GM23338 (cell line): ENCODE results near the gene SRRM2. TPM values are rescaled to one million over a fixed set of nuclear protein-coding genes. Genes with fewer than 3 reads are reported as not detected.

Experiments used
- ATAC-seq: fragments of 200-7000 bp; cut with Tn5 transposase; 3 replicates; pipeline ENCODE4 v1.9.1; 2020
- DNase-seq: peaks from one replicate; pipeline ENCODE4 v3.0.0-alpha.2; 2015; ENCODE audit warnings: low spot score
- H2AFZ ChIP-seq: fragments of 200-600 bp; sonication (generic); 2 replicates; pipeline ENCODE4 v1.8.0; 2016; ENCODE audit warnings: antibody characterized with exemption, mild to moderate bottlenecking, moderate library complexity
- H3F3A ChIP-seq: fragments of 200-600 bp; sonication (generic); replicated peaks from 2 replicates; pipeline ENCODE4 v1.8.0; 2017; ENCODE audit warnings: antibody characterized with exemption, mixed run types, low read depth
- H3K27ac ChIP-seq: fragments of 200-600 bp; sonication (generic); 2 replicates; pipeline ENCODE4 v1.6.1; 2016; ENCODE audit warnings: low read depth
- H3K27me3 ChIP-seq: fragments of 200-600 bp; sonication (generic); 2 replicates; pipeline ENCODE4 v1.8.0; 2016; ENCODE audit warnings: mild to moderate bottlenecking, mixed run types, moderate library complexity; ENCODE audit not compliant: insufficient read depth
- H3K36me3 ChIP-seq: fragments of 200-600 bp; sonication (generic); 2 replicates; pipeline ENCODE4 v1.8.0; 2016; ENCODE audit warnings: mild to moderate bottlenecking; ENCODE audit not compliant: insufficient read depth
- H3K4me1 ChIP-seq: fragments of 200-600 bp; sonication (generic); 2 replicates; pipeline ENCODE4 v1.8.0; 2016; ENCODE audit warnings: mild to moderate bottlenecking, moderate library complexity; ENCODE audit not compliant: insufficient read depth
- H3K4me2 ChIP-seq: fragments of 200-600 bp; sonication (generic); 2 replicates; pipeline ENCODE4 v1.7.1; 2017; ENCODE audit warnings: mixed run types
- H3K4me3 ChIP-seq: fragments of 200-600 bp; sonication (generic); 2 replicates; pipeline ENCODE4 v1.6.1; 2016; ENCODE audit warnings: mixed run types
- H3K79me2 ChIP-seq: fragments of 200-600 bp; sonication (generic); replicated peaks from 2 replicates; pipeline ENCODE4 v1.8.0; 2017; ENCODE audit warnings: mild to moderate bottlenecking; ENCODE audit not compliant: insufficient read depth
- H3K9me2 ChIP-seq: fragments of 200-600 bp; sonication (generic); 2 replicates; pipeline ENCODE4 v1.8.0; 2017; ENCODE audit not compliant: insufficient read depth
- H4K20me1 ChIP-seq: fragments of 200-600 bp; sonication (generic); replicated peaks from 2 replicates; pipeline ENCODE4 v1.8.0; 2017; ENCODE audit warnings: mild to moderate bottlenecking; ENCODE audit not compliant: insufficient read depth
- H3K27ac Mint-ChIP-seq: 2 replicates; pipeline ENCODE4 v1.8.0; 2020; ENCODE audit warnings: inconsistent platforms, mild to moderate bottlenecking, moderate library complexity, mixed read lengths
- H3K27me3 Mint-ChIP-seq: 3 replicates; pipeline ENCODE4 v1.8.0; 2022; ENCODE audit warnings: low read depth, mild to moderate bottlenecking, moderate library complexity, mixed read lengths, inconsistent platforms; ENCODE audit not compliant: insufficient read depth, poor library complexity
- H3K36me3 Mint-ChIP-seq: 3 replicates; pipeline ENCODE4 v1.8.0; 2021; ENCODE audit warnings: low read depth, mild to moderate bottlenecking, inconsistent platforms, moderate library complexity, mixed read lengths
- H3K4me1 Mint-ChIP-seq: 3 replicates; pipeline ENCODE4 v1.8.0; 2020; ENCODE audit warnings: mild to moderate bottlenecking, inconsistent platforms, mixed read lengths
- H3K4me3 Mint-ChIP-seq: 3 replicates; pipeline ENCODE4 v1.8.0; 2021; ENCODE audit warnings: moderate library complexity, mild to moderate bottlenecking, inconsistent platforms, mixed read lengths
- H3K9me3 Mint-ChIP-seq: 3 replicates; pipeline ENCODE4 v1.8.0; 2020; ENCODE audit warnings: moderate library complexity, mild to moderate bottlenecking, inconsistent platforms, mixed read lengths
- CREB1 ChIP-seq: fragments of 250-450 bp; sonication (Bioruptor Pico); IDR thresholded peaks from 2 replicates; pipeline ENCODE4 v1.5.0; 2020; ENCODE audit warnings: low read depth, mild to moderate bottlenecking, moderate library complexity
- EZH2 ChIP-seq: fragments of 200-600 bp; sonication (generic); IDR thresholded peaks from one replicate; pipeline ENCODE4 v1.8.0; 2017; ENCODE audit warnings: antibody characterized with exemption, mild to moderate bottlenecking, low read depth; ENCODE audit not compliant: unreplicated experiment
- EZH2phosphoT487 ChIP-seq: fragments of 200-600 bp; sonication (generic); IDR thresholded peaks from one replicate; pipeline ENCODE4 v1.8.1; 2018; ENCODE audit warnings: antibody characterized with exemption; ENCODE audit not compliant: unreplicated experiment
- NANOG ChIP-seq: IDR thresholded peaks from 2 replicates; pipeline ENCODE4 v1.6.1; 2016; ENCODE audit warnings: antibody characterized with exemption, borderline replicate concordance
- POLR2AphosphoS5 ChIP-seq: IDR thresholded peaks from 2 replicates; pipeline ENCODE4 v1.6.1; 2016; ENCODE audit warnings: antibody characterized with exemption, low read depth
- STAT1 ChIP-seq: IDR thresholded peaks from one replicate; pipeline ENCODE4 v1.6.1; 2016; ENCODE audit warnings: antibody characterized with exemption; ENCODE audit not compliant: unreplicated experiment
- ZNF114 ChIP-seq: fragments of 250-450 bp; sonication (Bioruptor Pico); IDR thresholded peaks from 2 replicates; pipeline ENCODE4 v1.5.0; 2020; ENCODE audit warnings: mild to moderate bottlenecking, moderate library complexity
- ZNF331 ChIP-seq: fragments of 250-450 bp; sonication (Bioruptor Pico); IDR thresholded peaks from 2 replicates; pipeline ENCODE4 v1.5.0; 2020; ENCODE audit warnings: low read depth, mild to moderate bottlenecking, moderate library complexity
- polyA plus RNA-seq: library from polyadenylated mRNA; unstranded; fragments of >200 nt; fragmentation: Nextera tagmentation; extraction: Ambion mirVana; gene quantifications from 2 replicates; pipeline ENCODE4 v1.2.1, GENCODE V29; 2016
- total RNA-seq: library from RNA; depleted of rRNA; stranded (reverse); fragments of >200 nt; shearing (Covaris generic); gene quantifications from 2 replicates; pipeline ENCODE4 v1.2.3, GENCODE V29; 2014
- TF ChIP-seq, protein P1 (sequence below): IDR thresholded peaks from 2 replicates; pipeline ENCODE4 v1.6.1; 2016; ENCODE audit warnings: antibody characterized with exemption
- TF ChIP-seq, protein P2 (sequence below), 2 experiments: fragments of 200-600 bp in 1 of 2; sonication (generic) in 1 of 2; conservative IDR thresholded peaks; 2 replicates each; pipeline versions ENCODE4 v1.5.1 to v1.6.1; 2016 to 2017; ENCODE audit warnings: antibody characterized with exemption in 2 of 2, low read depth in 2 of 2, mild to moderate bottlenecking in 2 of 2, moderate library complexity in 1 of 2
- TF ChIP-seq, protein P3 (sequence below): fragments of 250-450 bp; sonication (Bioruptor Pico); IDR thresholded peaks from 2 replicates; pipeline ENCODE4 v1.5.0; 2020; ENCODE audit warnings: mild to moderate bottlenecking, moderate library complexity

Gene SRRM2
- total and polyA plus RNA-seq, 2 experiments from 2014 or later = 308 to 893 TPM

DNA sequence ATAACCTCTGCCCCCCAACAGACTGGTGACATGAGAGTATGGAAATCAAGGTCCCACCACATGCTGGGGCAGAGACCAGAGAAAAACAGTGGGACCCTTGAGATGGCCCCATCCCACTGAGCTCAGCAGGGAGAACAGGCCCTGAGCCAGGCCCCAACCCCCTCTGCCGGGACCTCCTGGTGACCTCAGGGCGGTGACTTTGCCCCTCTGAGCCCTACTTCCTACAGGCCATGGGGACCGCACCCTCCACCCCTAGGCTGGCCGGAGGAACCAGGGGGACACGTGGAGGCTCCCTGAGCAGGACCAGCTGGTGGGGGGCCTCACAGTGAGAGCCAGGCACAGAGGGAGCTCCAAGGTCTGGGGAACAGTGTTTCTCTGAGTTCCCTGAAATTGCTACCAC lies 13.8 kb upstream of the SRRM2 start:
- no peaks in the 10 kb centered on the region for H3K9me3 Mint-ChIP-seq
- Histone ChIP-seq H2AFZ (no peak overlapping the region), H3K4me1 (no peaks in the 10 kb centered on the region), H3F3A (no peaks in the 10 kb centered on the region), H3K27me3 (no peaks in the 10 kb centered on the region), H3K79me2 (no peaks in the 10 kb centered on the region), H4K20me1 (no peaks in the 10 kb centered on the region), H3K36me3 (no peaks in the 10 kb centered on the region), H3K9me2 (no peaks in the 10 kb centered on the region), H3K4me3 (no peak overlapping the region), H3K4me2 (no peak overlapping the region), H3K27ac (no peak overlapping the region)
- no peak overlapping the region for H3K27ac Mint-ChIP-seq
- TF ChIP-seq, protein P1, sequence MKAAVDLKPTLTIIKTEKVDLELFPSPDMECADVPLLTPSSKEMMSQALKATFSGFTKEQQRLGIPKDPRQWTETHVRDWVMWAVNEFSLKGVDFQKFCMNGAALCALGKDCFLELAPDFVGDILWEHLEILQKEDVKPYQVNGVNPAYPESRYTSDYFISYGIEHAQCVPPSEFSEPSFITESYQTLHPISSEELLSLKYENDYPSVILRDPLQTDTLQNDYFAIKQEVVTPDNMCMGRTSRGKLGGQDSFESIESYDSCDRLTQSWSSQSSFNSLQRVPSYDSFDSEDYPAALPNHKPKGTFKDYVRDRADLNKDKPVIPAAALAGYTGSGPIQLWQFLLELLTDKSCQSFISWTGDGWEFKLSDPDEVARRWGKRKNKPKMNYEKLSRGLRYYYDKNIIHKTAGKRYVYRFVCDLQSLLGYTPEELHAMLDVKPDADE = no peak
- TF ChIP-seq, protein P2, sequence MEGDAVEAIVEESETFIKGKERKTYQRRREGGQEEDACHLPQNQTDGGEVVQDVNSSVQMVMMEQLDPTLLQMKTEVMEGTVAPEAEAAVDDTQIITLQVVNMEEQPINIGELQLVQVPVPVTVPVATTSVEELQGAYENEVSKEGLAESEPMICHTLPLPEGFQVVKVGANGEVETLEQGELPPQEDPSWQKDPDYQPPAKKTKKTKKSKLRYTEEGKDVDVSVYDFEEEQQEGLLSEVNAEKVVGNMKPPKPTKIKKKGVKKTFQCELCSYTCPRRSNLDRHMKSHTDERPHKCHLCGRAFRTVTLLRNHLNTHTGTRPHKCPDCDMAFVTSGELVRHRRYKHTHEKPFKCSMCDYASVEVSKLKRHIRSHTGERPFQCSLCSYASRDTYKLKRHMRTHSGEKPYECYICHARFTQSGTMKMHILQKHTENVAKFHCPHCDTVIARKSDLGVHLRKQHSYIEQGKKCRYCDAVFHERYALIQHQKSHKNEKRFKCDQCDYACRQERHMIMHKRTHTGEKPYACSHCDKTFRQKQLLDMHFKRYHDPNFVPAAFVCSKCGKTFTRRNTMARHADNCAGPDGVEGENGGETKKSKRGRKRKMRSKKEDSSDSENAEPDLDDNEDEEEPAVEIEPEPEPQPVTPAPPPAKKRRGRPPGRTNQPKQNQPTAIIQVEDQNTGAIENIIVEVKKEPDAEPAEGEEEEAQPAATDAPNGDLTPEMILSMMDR (conservative IDR thresholded peaks at IDR 0.05; ENCODE audit: low read depth in 2 of 2) = no peak
- TF ChIP-seq ZNF114 (CRISPR knock-in tag) = no peak
- ATAC-seq = no peak
- H3K4me1 Mint-ChIP-seq = peaks cover 3% of the 10 kb centered on the region; the same call in 1 of the 3 replicates
- H3K27me3 Mint-ChIP-seq = peaks cover 10% of the 10 kb centered on the region
- no peak for DNase-seq
- no peaks in the 10 kb centered on the region; the same call in 2 of the 3 replicates for H3K36me3 Mint-ChIP-seq
- H3K4me3 Mint-ChIP-seq = no peak overlapping the region

DNA sequence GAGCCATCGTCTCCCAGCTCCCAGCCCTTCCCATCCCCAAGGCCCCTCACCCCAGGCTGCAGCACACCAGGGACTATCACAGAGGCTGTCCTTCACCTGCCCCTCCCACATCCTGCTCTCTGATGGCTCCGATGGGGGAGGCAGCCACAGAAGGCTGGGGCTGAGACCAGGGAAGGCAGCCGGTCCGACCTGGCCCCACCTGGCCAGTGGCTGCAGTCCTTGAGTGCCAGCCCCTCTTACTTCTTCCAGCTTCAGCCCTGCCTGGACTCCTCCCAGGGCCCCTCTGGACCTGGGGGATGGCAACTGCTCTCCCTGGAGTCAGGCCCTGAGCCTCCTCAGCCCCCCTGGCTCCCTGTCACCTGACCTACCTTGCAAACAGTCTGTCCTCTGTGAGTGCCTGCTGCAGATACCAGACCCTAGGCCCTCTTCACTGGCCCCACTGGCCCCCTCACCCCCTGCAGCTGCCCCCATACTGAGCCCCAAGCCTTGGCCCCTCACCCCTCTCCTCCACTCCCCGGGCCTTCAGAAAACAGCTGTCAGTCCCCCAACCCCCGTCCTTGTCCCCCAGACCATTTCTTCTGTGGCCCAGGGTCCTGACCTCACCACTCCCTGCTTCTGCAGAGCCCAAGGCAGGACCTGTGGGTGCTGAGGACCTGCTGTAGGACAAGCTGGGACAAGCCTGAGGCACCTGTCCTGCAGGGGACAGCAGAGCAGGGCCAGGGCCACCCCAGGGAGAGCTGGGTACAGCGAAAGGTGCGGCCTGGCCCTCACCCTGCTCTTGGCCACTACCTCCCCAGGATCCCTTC lies 12.6 kb upstream of the SRRM2 start:
- Histone ChIP-seq H3K27ac (no peak overlapping the region), H3K4me3 (no peak overlapping the region), H3F3A (no peaks in the 10 kb centered on the region), H3K9me2 (no peaks in the 10 kb centered on the region), H3K79me2 (no peaks in the 10 kb centered on the region), H4K20me1 (no peaks in the 10 kb centered on the region), H2AFZ (no peak overlapping the region), H3K27me3 (no peaks in the 10 kb centered on the region), H3K4me1 (no peaks in the 10 kb centered on the region), H3K36me3 (no peaks in the 10 kb centered on the region), H3K4me2 (no peak overlapping the region)
- peak; percentile 15 for ATAC-seq
- Mint-ChIP-seq H3K27ac (peak overlapping the region; percentile 48; the same call in 1 of the 2 replicates), H3K9me3 (no peaks in the 10 kb centered on the region), H3K27me3 (peaks cover 9% of the 10 kb centered on the region), H3K36me3 (no peaks in the 10 kb centered on the region; the same call in 2 of the 3 replicates), H3K4me3 (no peak overlapping the region), H3K4me1 (peaks cover 3% of the 10 kb centered on the region; the same call in 1 of the 3 replicates)
- DNase-seq = no peak
- TF ChIP-seq POLR2AphosphoS5 (no peak), EZH2 (no peak), CREB1 (no peak), NANOG (no peak), EZH2phosphoT487 (no peak), STAT1 (no peak), ZNF331 (no peak)
- TF ChIP-seq, protein P1 = no peak
- TF ChIP-seq, protein P3, sequence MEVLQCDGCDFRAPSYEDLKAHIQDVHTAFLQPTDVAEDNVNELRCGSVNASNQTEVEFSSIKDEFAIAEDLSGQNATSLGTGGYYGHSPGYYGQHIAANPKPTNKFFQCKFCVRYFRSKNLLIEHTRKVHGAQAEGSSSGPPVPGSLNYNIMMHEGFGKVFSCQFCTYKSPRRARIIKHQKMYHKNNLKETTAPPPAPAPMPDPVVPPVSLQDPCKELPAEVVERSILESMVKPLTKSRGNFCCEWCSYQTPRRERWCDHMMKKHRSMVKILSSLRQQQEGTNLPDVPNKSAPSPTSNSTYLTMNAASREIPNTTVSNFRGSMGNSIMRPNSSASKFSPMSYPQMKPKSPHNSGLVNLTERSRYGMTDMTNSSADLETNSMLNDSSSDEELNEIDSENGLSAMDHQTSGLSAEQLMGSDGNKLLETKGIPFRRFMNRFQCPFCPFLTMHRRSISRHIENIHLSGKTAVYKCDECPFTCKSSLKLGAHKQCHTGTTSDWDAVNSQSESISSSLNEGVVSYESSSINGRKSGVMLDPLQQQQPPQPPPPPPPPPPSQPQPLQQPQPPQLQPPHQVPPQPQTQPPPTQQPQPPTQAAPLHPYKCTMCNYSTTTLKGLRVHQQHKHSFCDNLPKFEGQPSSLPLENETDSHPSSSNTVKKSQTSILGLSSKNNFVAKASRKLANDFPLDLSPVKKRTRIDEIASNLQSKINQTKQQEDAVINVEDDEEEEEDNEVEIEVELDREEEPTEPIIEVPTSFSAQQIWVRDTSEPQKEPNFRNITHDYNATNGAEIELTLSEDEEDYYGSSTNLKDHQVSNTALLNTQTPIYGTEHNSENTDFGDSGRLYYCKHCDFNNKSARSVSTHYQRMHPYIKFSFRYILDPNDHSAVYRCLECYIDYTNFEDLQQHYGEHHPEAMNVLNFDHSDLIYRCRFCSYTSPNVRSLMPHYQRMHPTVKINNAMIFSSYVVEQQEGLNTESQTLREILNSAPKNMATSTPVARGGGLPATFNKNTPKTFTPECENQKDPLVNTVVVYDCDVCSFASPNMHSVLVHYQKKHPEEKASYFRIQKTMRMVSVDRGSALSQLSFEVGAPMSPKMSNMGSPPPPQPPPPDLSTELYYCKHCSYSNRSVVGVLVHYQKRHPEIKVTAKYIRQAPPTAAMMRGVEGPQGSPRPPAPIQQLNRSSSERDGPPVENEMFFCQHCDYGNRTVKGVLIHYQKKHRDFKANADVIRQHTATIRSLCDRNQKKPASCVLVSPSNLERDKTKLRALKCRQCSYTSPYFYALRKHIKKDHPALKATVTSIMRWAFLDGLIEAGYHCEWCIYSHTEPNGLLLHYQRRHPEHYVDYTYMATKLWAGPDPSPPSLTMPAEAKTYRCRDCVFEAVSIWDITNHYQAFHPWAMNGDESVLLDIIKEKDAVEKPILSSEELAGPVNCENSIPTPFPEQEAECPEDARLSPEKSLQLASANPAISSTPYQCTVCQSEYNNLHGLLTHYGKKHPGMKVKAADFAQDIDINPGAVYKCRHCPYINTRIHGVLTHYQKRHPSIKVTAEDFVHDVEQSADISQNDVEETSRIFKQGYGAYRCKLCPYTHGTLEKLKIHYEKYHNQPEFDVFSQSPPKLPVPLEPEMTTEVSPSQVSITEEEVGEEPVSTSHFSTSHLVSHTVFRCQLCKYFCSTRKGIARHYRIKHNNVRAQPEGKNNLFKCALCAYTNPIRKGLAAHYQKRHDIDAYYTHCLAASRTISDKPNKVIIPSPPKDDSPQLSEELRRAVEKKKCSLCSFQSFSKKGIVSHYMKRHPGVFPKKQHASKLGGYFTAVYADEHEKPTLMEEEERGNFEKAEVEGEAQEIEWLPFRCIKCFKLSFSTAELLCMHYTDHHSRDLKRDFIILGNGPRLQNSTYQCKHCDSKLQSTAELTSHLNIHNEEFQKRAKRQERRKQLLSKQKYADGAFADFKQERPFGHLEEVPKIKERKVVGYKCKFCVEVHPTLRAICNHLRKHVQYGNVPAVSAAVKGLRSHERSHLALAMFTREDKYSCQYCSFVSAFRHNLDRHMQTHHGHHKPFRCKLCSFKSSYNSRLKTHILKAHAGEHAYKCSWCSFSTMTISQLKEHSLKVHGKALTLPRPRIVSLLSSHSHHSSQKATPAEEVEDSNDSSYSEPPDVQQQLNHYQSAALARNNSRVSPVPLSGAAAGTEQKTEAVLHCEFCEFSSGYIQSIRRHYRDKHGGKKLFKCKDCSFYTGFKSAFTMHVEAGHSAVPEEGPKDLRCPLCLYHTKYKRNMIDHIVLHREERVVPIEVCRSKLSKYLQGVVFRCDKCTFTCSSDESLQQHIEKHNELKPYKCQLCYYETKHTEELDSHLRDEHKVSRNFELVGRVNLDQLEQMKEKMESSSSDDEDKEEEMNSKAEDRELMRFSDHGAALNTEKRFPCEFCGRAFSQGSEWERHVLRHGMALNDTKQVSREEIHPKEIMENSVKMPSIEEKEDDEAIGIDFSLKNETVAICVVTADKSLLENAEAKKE = no peak
